ENCODE data around the gene CTNNA2.

GRCh38 chr2:80407377-80407776 lies 894.5 kb downstream of the CTNNA2 start:
- TF ChIP-seq USF2 (IDR thresholded peaks at IDR 0.05; ENCODE audit: borderline replicate concordance, low read depth, low read length) (no peak), EZH2phosphoT487 (IDR thresholded peaks at IDR 0.05; ENCODE audit: borderline replicate concordance, low read depth) (no peak), EP300 (IDR thresholded peaks at IDR 0.05; ENCODE audit: borderline replicate concordance in 1 of 2, low read depth in 1 of 2, low read length in 1 of 2) (no peak), ELF1 (IDR thresholded peaks at IDR 0.05) (no peak), CTCF (IDR thresholded peaks at IDR 0.05) (no peak), POLR2AphosphoS5 (IDR thresholded peaks at IDR 0.05; ENCODE audit: low read depth, low read length) (no peak), RAD21 (IDR thresholded peaks at IDR 0.05; ENCODE audit: low read length) (no peak), RFX5 (IDR thresholded peaks at IDR 0.05; ENCODE audit: low read length) (no peak), MAX (IDR thresholded peaks at IDR 0.05; ENCODE audit: low read depth) (no peak), FOXM1 (IDR thresholded peaks at IDR 0.05; ENCODE audit: low read depth) (no peak), USF1 (IDR thresholded peaks at IDR 0.05; ENCODE audit: borderline replicate concordance, low read depth) (no peak), CHD2 (IDR thresholded peaks at IDR 0.05; ENCODE audit: low read length, partially characterized antibody) (no peak), TAF1 (IDR thresholded peaks at IDR 0.05; ENCODE audit: borderline replicate concordance, low read depth, low read length) (no peak)

Data from SK-N-SH (cell line).